Bronchial epithelial cell (primary cell): Measurements from ENCODE around the gene EVI5. TPM values are rescaled to one million over a fixed set of nuclear protein-coding genes. Genes with fewer than 3 reads are reported as not detected.

Source experiments
- DNase-seq: peaks from one replicate; pipeline ENCODE4 v3.0.0-alpha.2; 2010; ENCODE audit warnings: low read depth
- FAIRE-seq: peaks from 2 replicates; lab custom pipeline; 2011; peaks lifted over from hg19 to GRCh38; lab: Jason Lieb, UNC
- H3K27me3 ChIP-seq: 2 replicates; pipeline ENCODE4 v1.5.1; 2011; ENCODE audit warnings: low read length; ENCODE audit not compliant: control insufficient read depth, insufficient read depth
- H3K36me3 ChIP-seq: 2 replicates; pipeline ENCODE4 v1.5.1; 2011; ENCODE audit warnings: low read length; ENCODE audit not compliant: control insufficient read depth, insufficient read depth
- H3K4me3 ChIP-seq: 2 replicates; pipeline ENCODE4 v1.5.1; 2011; ENCODE audit warnings: mild to moderate bottlenecking, low read depth, low read length, control low read depth
- total RNA-seq: library from RNA; depleted of rRNA; stranded (reverse); fragments of >200 nt; gene quantifications from 2 replicates; pipeline ENCODE4 v1.2.1, GENCODE V29; 2014
- TF ChIP-seq, protein P1 (sequence below): IDR thresholded peaks from 2 replicates; pipeline ENCODE4 v1.5.1; 2011; ENCODE audit warnings: mild to moderate bottlenecking, moderate library complexity, low read length, control low read depth, inconsistent platforms; ENCODE audit not compliant: insufficient read depth, severe bottlenecking

EVI5 gene
- total RNA-seq, 1 donor from 2014 or later, result 21.1 TPM

DNA sequence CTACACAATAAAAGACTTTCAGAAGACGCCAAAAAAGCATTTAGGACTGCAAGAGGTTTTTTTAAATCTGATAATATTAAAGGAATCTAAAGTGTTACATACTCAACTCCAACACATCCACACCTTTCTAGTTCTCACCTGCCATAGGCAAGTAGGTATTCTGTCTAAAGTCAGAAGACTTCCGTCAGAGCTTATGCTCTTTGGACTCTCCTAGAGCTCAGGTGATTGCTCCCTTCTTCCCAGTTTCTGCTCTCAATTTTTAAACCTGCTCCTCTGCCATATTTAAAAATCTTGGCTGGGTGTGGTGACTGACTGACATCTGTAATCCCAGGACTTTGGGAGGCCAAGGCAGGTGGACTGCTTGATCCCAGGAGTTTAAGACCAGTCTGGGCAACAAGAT, 16.6 kb downstream of the EVI5 start:
- TF ChIP-seq, protein P1, sequence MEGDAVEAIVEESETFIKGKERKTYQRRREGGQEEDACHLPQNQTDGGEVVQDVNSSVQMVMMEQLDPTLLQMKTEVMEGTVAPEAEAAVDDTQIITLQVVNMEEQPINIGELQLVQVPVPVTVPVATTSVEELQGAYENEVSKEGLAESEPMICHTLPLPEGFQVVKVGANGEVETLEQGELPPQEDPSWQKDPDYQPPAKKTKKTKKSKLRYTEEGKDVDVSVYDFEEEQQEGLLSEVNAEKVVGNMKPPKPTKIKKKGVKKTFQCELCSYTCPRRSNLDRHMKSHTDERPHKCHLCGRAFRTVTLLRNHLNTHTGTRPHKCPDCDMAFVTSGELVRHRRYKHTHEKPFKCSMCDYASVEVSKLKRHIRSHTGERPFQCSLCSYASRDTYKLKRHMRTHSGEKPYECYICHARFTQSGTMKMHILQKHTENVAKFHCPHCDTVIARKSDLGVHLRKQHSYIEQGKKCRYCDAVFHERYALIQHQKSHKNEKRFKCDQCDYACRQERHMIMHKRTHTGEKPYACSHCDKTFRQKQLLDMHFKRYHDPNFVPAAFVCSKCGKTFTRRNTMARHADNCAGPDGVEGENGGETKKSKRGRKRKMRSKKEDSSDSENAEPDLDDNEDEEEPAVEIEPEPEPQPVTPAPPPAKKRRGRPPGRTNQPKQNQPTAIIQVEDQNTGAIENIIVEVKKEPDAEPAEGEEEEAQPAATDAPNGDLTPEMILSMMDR, result no peak
- Histone ChIP-seq H3K4me3 (no peak overlapping the region), H3K36me3 (no peaks in the 10 kb centered on the region), H3K27me3 (no peaks in the 10 kb centered on the region)
- no peak for FAIRE-seq
- DNase-seq, result no peak

DNA sequence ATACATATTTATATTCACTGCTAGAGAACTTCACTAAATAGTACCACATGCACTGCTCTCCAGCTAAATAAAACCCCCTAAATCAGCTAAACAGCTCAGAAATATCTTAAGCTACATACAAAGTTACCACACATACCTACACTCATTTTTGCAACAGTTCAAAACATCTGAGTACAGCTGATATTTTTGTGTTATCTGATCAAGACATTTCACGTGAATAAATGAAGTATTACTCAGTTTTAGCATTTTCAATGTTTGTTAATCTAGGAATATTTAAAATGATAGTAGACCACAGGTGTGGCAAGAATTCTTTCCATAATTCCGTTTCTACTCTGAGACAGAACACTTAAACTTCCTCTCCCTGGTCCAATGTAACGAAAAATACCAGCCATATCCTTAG, 20.8 kb downstream of the EVI5 start:
- DNase-seq (no peak), FAIRE-seq (no peak)
- no peak overlapping the region for H3K4me3 ChIP-seq
- H3K36me3 ChIP-seq, result no peaks in the 10 kb centered on the region
- TF ChIP-seq, protein P1, result no peak
- H3K27me3 ChIP-seq, result no peaks in the 10 kb centered on the region

DNA sequence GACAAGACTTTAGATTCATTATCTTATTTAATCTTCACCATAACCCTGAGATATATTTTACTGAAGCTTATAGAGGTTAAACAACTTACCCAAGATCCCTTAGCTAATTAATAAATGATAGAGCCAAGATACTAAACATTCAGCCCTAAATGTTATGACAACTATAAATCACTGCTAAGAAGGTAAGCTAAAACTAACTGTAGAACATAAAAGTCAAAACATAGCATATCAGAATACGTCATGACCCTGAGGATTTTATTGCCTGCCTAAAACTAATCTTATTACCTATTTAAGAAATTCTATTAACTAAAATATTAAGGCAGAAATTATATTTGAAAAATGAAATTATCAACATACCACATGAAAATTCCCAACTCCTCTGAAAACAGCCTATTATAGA, 22.6 kb downstream of the EVI5 start:
- H3K36me3 ChIP-seq, result no peaks in the 10 kb centered on the region
- no peaks in the 10 kb centered on the region for H3K27me3 ChIP-seq
- DNase-seq, result no peak
- FAIRE-seq, result no peak
- H3K4me3 ChIP-seq, result no peak overlapping the region
- TF ChIP-seq, protein P1, result no peak

DNA sequence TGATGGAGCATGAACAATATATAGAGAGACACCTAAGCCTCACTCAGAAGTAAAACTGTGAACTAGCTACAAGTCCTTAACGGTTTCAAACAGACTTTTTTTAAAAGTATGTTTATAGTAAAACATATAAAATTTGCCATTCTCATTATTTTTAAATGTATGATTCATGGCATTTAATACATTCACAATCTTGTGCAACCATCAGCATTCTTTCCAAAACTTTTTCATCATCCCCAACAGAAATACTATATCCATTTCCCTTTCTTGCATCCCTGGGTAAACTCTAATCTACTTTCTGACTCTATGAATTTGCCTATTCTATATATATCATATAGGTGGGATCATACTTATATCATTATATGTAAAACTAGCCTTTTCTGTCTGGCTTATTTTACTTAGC, 25.5 kb downstream of the EVI5 start:
- FAIRE-seq (no peak), DNase-seq (no peak)
- TF ChIP-seq, protein P1, result no peak
- Histone ChIP-seq H3K36me3 (no peaks in the 10 kb centered on the region), H3K27me3 (no peaks in the 10 kb centered on the region), H3K4me3 (no peak overlapping the region)

DNA sequence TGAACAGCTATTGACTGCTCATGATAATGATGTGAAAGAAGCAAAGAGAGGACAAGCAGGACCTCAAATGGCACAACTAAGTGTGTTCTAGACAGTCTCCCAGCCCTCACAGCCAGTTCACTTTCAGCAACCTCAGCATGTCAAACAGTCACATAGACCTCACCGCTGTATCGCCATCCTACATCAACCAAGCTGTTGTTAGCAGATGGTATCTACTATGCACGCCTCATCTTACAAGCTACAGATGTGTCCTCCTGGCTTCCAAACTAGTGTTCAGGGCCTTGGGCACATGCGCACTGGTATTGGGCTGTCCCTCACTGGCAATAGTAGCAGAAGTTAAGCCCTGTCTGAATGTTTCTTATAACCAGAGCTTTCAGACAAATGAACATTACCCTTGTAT, 28.4 kb downstream of the EVI5 start:
- DNase-seq, result no peak
- TF ChIP-seq, protein P1, result no peak
- Histone ChIP-seq H3K4me3 (no peak overlapping the region), H3K36me3 (no peaks in the 10 kb centered on the region), H3K27me3 (no peaks in the 10 kb centered on the region)
- peak; percentile 73 for FAIRE-seq
